ELF-1 (cell line): ENCODE measurements around the gene ATG3.
"Not testable (repeated sequence)": the region's sequence is repeated elsewhere in the genome, so short reads cannot be mapped to it uniquely, and the experiment has no call there.

Source experiments
- DNase-seq: peaks from one replicate; pipeline ENCODE4 v3.0.0-alpha.2; 2016; ENCODE audit warnings: low read depth, low spot score

The ATG3 gene

DNA sequence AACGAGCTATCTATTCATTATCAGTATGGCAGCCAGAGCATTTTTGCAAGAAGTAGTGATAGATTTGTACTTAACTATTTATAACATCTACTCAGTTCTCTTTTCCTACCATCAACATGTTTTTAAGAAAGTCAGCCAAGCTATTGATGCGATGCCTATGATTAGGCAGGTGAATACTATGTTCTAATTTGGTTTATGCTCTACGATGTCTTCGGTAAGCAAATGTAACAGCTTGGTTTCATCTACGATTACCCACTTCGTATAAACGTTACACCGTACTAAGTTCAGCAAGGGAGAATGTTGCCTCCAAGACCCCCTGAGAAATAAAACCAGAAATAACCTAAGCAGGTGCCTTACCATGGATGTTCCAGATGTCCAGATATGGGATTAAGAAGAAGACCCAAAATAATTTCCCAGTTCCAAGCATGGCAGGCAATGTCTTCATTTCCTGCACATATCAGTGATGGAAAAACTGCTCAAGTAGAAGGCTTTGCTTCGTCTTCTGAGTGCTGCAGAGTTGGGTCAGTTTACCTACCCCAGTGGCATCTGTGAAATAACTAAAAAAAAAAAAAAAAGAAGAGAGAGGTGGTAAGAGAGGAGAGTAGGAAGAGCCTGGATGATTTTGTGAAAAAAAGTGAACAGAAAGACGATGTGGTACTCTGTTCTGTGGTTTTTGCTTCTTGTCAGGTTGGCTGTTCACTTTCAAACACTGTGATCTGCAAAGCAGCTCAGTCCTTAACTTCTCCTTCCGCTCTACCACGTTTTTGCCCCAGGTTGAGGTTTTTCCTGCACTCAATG lies 62.6 kb downstream of the ATG3 start, which contains the start of gene BTLA:
BTLA (minus strand) TSS at position 559 of the 798 bp plus-strand sequence; CDS start at position 445, 114 bp downstream.
- no peak for DNase-seq

DNA sequence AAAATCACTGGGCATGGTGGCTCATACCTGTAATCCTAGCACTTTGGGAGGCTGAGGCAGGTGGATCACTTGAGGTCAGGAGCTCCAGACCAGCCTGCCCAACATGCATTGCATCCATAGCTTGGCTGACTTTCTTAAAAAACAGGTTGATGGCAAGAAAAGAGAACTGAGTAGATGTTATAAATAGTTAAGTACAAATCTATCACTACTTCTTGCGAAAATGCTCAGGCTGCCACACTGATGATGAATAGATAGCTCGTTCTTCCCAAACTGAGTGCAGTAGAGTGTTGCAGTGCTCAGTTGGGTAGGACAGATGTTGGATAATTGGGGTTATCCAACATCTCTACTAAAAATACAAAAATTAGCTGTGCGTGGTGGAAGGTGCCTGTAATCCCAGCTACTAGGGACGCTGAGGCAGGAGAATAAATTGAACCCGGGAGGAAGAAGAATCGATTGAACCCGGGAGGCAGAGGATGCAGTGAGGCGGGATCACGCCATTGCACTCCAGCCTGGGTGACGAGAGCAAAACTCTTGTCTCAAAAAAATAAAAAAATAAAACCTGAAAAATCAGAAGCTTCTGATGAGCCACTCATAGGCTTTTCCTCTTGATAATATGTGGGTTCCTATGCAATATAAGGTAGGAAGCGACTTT lies 63.7 kb downstream of the ATG3 start:
- no peak for DNase-seq

DNA sequence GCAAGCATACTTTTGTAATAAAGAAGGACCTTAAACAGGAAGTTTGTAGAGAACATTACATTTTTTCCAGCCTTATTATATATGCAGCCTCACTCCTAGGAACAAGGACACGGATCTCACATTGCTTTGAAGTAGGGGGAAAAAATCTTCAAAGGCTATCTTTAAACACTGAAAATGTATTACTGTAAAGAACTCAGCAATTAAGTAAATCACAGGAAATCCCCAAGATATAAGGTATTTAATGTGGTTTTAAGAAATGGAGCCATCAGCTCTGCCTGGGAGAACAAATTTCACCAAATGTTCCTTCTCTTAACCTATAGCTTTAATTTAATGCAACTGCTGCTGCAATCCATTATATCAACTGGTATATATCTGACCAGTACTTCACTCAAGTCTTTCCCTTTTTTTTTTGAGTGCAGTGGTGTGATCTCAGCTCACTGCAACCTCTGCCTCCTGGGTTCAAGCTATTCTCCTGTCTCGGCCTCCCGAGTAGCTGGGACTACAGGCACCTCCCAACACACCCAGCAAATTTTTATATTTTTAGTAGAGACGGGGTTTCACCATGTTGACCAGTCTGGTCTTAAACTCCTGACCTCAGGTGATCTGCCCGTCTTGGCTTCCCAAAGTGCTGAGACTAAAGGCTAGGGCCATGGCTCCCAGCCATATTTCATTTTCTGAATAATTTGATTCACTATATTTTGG lies 65.2 kb downstream of the ATG3 start:
- DNase-seq: no peak

DNA sequence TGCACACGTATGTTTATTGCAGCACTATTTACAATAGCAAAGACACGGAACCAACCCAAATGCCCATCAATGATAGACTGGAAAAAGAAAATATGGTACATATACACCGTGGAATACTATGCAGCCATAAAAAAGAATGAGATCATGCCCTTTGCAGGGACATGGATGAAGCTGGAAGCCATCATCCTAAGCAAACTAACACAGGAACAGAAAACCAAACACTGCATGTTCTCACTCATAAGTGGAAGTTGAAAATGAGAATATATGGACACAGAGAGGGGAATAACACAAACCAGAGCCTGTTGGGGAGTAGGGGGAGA lies 67.4 kb downstream of the ATG3 start:
- DNase-seq: not testable (repeated sequence)

DNA sequence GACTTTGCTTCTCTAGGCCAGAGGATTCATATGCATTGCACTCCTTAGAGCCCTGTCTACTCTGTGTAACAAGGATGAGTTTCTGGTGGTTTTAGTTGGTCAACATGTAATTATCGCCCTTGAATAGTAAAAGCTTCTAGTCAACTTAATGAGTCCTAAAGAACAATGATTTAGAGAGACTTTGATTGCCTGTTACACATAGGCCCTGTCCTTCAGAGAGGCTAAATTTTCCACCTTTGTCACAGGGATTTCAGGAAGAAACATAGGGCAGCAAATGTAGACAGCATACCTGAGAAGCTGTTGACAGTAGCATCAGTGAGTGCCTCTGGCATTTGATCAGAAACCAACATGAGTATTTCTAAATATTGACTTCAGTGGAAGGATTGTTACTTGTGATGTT lies 69.6 kb downstream of the ATG3 start:
- DNase-seq: no peak

DNA sequence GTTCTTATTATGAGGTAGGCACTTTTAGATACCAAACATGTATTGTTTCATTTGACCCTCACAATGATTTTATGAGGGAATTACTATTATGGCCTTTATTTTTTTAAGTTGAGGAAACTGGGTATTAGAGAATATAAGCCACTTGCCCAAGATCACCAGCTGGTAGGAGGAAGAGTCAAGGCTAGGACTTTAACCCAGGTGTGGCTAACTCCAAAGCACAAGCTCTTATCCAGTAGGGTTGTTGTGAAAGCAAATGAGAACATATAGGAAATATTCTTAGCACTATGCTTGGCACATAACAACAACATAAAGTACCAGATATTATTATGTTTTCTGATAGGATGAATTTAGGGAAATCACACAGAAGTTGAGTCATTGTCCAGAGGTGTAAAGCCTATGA lies 70.4 kb downstream of the ATG3 start:
- no peak for DNase-seq

DNA sequence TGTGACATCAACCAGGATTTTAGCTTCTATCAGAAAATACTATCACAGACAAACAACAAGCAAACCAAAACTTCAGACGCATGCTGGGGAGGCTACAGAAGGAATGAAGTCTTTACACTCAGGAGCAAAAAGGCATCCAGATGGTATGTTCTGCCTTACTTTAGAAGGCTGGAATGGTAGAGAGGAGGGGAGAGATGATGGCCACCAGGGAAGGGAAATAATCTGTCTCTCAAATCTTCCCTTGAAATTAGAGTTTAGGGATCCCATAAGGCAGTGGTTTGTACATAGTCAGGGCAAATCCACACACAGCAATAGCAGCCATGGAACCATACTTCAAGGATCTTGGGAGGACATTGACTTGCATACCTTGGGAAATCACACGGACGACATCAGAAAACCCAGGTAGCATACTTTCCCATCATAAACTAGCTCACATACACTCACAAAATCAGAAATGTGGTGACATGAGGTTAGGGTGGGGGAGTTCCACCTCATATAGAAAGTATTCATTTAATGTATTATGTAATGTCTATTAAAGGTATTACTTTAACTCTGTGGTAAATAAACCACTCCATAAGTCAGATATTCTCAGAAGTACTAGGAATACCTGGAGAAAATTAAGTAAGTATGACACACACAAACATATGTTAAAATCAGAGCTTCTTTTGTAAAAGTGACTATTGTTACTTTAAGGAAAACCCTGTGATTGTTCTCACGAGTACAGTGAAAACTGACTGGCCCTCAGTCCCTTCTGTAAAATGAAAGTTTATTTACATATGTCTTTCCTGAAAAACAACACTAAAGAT lies 71.9 kb downstream of the ATG3 start:
- no peak for DNase-seq

DNA sequence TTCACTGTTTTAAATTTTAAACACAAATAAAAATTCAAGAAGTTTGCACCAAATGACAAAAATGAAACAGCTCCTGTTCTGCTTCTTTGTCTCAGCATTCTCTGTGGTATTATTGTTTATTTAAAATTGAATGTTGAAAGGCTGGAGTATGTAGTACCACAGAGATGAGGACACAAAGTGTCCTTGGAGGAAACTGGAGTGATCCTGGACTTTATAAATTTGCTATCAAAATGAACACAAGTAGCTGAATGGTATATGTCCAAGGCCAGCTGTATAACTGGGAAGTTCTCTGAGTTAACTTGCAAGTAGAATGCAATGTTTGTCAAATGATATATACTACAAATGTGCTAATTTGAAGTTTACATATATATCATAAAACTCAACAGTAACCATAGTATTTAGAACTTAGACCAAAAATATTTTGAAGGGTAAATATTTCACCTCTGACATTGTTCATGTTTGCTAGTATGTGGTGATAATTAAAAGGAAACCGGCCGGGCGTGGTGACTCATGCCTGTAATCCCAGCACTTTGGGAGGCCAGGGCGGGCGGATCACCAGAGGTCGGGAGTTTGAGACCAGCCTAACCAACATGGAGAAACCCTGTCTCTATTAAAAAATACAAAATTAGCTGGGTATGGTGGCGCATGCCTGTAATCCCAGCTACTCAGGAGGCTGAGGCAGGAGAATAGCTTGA lies 74.8 kb downstream of the ATG3 start:
- no peak for DNase-seq

DNA sequence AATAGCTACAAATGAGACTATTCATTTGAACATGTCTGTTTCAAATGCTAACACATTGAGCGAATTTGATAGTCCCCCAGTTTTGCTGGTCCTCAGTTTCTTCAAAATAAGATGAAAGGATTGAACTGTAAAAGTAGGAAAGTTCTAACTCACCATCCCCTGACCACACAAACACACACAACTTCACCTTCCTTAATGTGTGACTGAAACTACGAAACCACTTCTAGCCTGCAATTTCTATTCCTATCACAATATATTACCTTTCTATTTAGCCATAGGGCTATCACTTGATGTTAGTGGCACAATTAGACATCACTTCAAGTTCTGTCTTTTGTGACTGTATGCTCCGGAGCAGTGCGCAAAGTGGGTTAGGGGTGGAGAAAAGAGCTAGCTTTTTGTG lies 77.4 kb downstream of the ATG3 start:
- no peak for DNase-seq

DNA sequence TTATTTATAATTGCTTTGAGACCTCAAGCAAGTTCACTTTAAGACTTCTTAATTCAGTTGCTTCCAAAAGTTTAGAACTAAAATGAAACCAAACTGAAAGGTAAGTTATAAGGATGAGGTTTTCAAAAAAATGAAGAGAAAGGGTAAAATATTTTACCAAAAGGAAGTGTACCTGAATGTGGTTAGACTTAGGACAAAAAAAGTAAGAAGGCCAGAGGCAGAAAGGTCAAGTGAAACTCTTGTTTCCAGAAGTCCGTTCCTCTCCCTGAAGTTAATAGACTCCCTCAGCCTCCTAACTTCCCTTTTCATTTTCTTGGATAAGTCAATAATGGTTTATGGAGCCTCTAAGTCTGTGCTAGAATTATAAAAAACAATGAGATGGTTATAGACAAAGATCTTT lies 79.1 kb downstream of the ATG3 start:
- no peak for DNase-seq
